GM08714 (cell line): ENCODE measurements around the gene HDGF.

Experiments used
- H3K4me3 ChIP-seq: fragments of 200-500 bp; sonication (Bioruptor generic); 2 replicates; pipeline ENCODE4 v1.5.1; 2014; ENCODE audit warnings: mild to moderate bottlenecking, low read length, inconsistent platforms
- ZNF274 ChIP-seq: IDR thresholded peaks from 2 replicates; pipeline ENCODE4 v1.6.1; 2012; ENCODE audit warnings: mild to moderate bottlenecking, low read depth, low read length

The HDGF gene

DNA sequence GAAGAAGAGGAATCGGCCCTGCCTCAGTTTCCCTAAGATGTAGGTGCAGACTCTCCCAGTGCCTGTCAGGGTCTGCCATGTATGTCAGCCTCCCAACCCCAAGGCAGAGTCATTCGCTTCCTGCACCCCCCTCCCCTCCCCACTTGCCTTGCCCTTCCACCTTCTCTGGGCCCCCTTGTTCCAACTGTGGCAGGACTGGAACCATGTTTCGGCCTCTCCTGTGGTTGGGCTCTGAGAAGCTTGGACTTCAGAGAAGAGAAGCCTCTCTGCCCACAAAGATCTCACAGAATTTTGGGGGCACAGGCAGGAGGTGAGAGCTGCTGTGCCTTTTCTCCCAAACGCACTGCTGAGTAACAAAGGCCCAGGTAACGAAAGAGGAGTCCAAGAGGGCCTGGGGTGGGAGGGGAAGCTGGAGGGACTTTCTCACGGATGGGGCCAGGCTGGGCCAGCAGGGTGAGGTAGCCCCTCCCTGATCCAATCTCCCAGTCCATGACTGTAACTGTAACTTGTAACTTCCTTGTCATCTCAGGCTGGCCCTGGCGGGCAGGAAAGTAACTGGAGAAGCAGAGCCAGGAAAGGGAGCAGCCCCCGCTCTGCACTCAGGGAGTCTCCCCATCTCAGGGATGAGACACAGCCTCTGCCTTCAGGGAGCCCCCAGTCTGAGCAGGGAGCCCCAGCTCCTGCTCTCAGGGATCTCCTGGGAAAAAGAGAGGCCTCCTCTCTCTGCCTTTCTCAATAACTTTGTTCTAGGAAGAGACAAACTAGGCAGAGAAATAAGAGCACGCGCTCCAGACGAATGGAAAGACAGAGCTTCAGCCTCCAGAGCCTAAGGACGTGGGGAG lies 57.4 kb downstream of the HDGF start:
- no peak overlapping the region for H3K4me3 ChIP-seq
- TF ChIP-seq ZNF274 = no peak

GRCh38 chr1:156692925-156693847 lies 58.3 kb downstream of the HDGF start:
- no peak for TF ChIP-seq ZNF274
- H3K4me3 ChIP-seq = no peak overlapping the region

DNA sequence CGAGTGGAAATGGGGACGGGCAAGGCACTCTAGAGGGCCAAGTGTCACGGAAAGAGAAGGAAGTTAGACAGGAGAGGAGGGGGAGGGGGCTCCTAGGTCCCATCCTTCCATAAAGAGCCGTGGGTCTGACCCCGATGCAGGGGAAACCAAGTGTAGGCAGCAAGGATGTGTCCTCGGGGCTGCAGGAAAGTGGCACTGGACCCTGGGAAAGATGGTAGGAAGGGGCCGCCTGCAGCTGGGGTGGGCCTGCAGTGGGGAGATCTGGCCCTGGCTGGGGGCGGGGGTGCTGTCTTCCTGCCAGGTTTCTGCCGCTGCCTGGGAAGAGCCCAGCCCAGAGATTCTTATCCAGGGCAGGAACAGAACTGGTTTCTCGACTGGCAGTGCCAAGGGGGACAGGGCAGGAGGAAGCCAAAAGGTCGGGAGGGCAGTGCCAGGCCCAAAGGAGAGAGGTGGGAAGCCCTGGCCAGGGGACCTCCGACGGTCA lies 59.0 kb downstream of the HDGF start:
- no peak for TF ChIP-seq ZNF274
- no peak overlapping the region for H3K4me3 ChIP-seq
